ENCODE results near the gene AUTS2.

GRCh38 chr7:70113078-70113477, 514.8 kb downstream of the AUTS2 start:
- TF ChIP-seq CTCF (IDR thresholded peaks at IDR 0.05) (no peak), POLR2A (IDR thresholded peaks at IDR 0.05) (no peak)
